K562 (cell line): Measurements from ENCODE around the gene KRTAP5-5. TPM values are rescaled to one million over a fixed set of nuclear protein-coding genes. Genes with fewer than 3 reads are reported as not detected.

ENCODE experiments used
- ATAC-seq: fragments of 200-7000 bp; cut with Tn5 transposase; 3 replicates; pipeline ENCODE4 v1.9.1; 2020; ENCODE audit warnings: moderate library complexity
- BruUV-seq: library from RNA; stranded (reverse); fragments of 400-500 nt; replicated peaks from 2 replicates; lab custom pipeline; 2021; lab: Mats Ljungman, UMichigan
- CTCF ChIA-PET: fragments of 300-600 bp; formaldehyde crosslinking; extraction: SDS; loops from one replicate; lab custom pipeline; 2021; ENCODE audit warnings: low intra/inter-chr PET ratio; lab: Yijun Ruan, JAX
- POLR2A ChIA-PET: fragments of 300-600, 350-650 bp; sonication (Branson Sonifier 250); formaldehyde crosslinking; extraction: SDS; loops from one replicate; lab custom pipeline; 2021; ENCODE audit warnings: antibody characterized with exemption, inconsistent platforms; lab: Yijun Ruan, JAX
- DNase-seq, 4 experiments: peaks; one replicate each; pipeline versions ENCODE4 v3.0.0 to v3.0.0-alpha.2; 2011 to 2018; ENCODE audit warnings: low spot score in 3 of 4, mixed read lengths in 3 of 4; ENCODE audit errors: extremely low read depth in 1 of 4
- FAIRE-seq: peaks from 2 replicates; lab custom pipeline; 2011; peaks lifted over from hg19 to GRCh38; lab: Jason Lieb, UNC
- H2AFZ ChIP-seq: 2 replicates; pipeline ENCODE4 v1.6.0; 2011; ENCODE audit warnings: low read depth, low read length, control low read depth, inconsistent platforms
- H3K27ac ChIP-seq: fragments of 200-600 bp; 3 replicates; pipeline ENCODE4 v1.8.0; 2011; ENCODE audit warnings: low read depth, mild to moderate bottlenecking, control low read depth, inconsistent platforms, low read length, moderate library complexity, mixed read lengths; ENCODE audit errors: extremely low read depth
- H3K27me3 ChIP-seq, 2 experiments: fragments of 300-600 bp in 1 of 2; 2 replicates in 1 of 2; 3 replicates in 1 of 2; pipeline versions ENCODE4 v1.6.0 to v1.8.0; 2011; ENCODE audit warnings: inconsistent platforms in 2 of 2, low read length in 2 of 2, mild to moderate bottlenecking in 1 of 2, mixed read lengths in 1 of 2, moderate library complexity in 1 of 2; ENCODE audit not compliant: control insufficient read depth in 2 of 2, insufficient read depth in 2 of 2
- H3K36me3 ChIP-seq: fragments of 300-600 bp; 3 replicates; pipeline ENCODE4 v1.8.0; 2011; ENCODE audit warnings: mild to moderate bottlenecking, low read length, inconsistent platforms; ENCODE audit not compliant: control insufficient read depth, insufficient read depth
- H3K4me1 ChIP-seq, 2 experiments: fragments of 200-600 bp in 1 of 2; replicated peaks in 1 of 2; 2 replicates in 1 of 2; 3 replicates in 1 of 2; pipeline versions ENCODE4 v1.5.1 to v1.8.0; 2011; ENCODE audit warnings: inconsistent platforms in 2 of 2, low read length in 2 of 2, mild to moderate bottlenecking in 1 of 2, mixed read lengths in 1 of 2, moderate library complexity in 1 of 2; ENCODE audit not compliant: control insufficient read depth in 2 of 2, insufficient read depth in 2 of 2
- H3K4me2 ChIP-seq: 2 replicates; pipeline ENCODE4 v1.6.1; 2011; ENCODE audit warnings: low read length, control low read depth, inconsistent platforms, mixed read lengths; ENCODE audit not compliant: insufficient read depth
- H3K4me3 ChIP-seq: fragments of 200-600 bp; sonication (generic), shearing (Covaris generic); 2 replicates; pipeline ENCODE4 v1.5.1; 2016; ENCODE audit warnings: control low read depth, inconsistent platforms
- H3K79me2 ChIP-seq: fragments of 200-600 bp; 3 replicates; pipeline ENCODE4 v1.8.0; 2011; ENCODE audit warnings: low read length, inconsistent platforms; ENCODE audit not compliant: control insufficient read depth, insufficient read depth
- H3K9ac ChIP-seq, 2 experiments: 2 replicates each; pipeline versions ENCODE4 v1.6.0 to v1.6.1; 2011; ENCODE audit warnings: low read depth in 2 of 2, low read length in 2 of 2, control low read depth in 1 of 2, inconsistent platforms in 1 of 2, mild to moderate bottlenecking in 1 of 2, mixed read lengths in 1 of 2; ENCODE audit not compliant: insufficient read depth in 1 of 2
- H3K9me1 ChIP-seq: one replicate; pipeline ENCODE4 v1.6.0; 2011; ENCODE audit warnings: inconsistent platforms, mild to moderate bottlenecking, low read length, moderate library complexity; ENCODE audit not compliant: control insufficient read depth, insufficient read depth
- H3K9me3 ChIP-seq: replicated peaks from 2 replicates; pipeline ENCODE4 v1.5.1; 2011; ENCODE audit warnings: low read depth, low read length, inconsistent platforms; ENCODE audit not compliant: control insufficient read depth, insufficient read depth
- H4K20me1 ChIP-seq: replicated peaks from 2 replicates; pipeline ENCODE4 v1.6.1; 2011; ENCODE audit warnings: low read length, inconsistent platforms, mixed read lengths; ENCODE audit not compliant: control insufficient read depth, insufficient read depth
- CAMTA2 ChIP-seq: fragments of 250-450 bp; sonication (Bioruptor Pico); conservative IDR thresholded peaks from 2 replicates; pipeline ENCODE4 v1.5.1; 2022
- E2F6 ChIP-seq, 2 experiments: IDR thresholded peaks; 2 replicates each; pipeline ENCODE4 v1.6.1; 2011; ENCODE audit warnings: borderline replicate concordance in 1 of 2, control low read depth in 1 of 2, low read depth in 1 of 2, low read length in 1 of 2, mild to moderate bottlenecking in 1 of 2, mixed read lengths in 1 of 2, moderate library complexity in 1 of 2; ENCODE audit not compliant: insufficient read depth in 1 of 2, insufficient read length in 1 of 2, poor library complexity in 1 of 2, severe bottlenecking in 1 of 2; ENCODE audit errors: extremely low read depth in 1 of 2
- ETS2 ChIP-seq: IDR thresholded peaks from 2 replicates; pipeline ENCODE4 v1.6.1; 2016; ENCODE audit warnings: borderline replicate concordance, missing genetic modification characterization, mild to moderate bottlenecking, moderate library complexity, missing compliant biosample characterization; ENCODE audit not compliant: poor library complexity, severe bottlenecking
- ETV1 ChIP-seq: fragments of 450-650 bp; conservative IDR thresholded peaks from 2 replicates; pipeline ENCODE4 v1.6.1; 2016; ENCODE audit warnings: missing genetic modification characterization, control low read depth, low read depth, missing compliant biosample characterization
- FOXO4 ChIP-seq: fragments of 450-650 bp; formaldehyde crosslinking; IDR thresholded peaks from 2 replicates; pipeline ENCODE4 v1.4.0; 2020; ENCODE audit warnings: mild to moderate bottlenecking, moderate library complexity
- NR3C1 ChIP-seq: sonication (generic); formaldehyde crosslinking; IDR thresholded peaks from 2 replicates; pipeline ENCODE4 v1.8.1; 2022; ENCODE audit warnings: missing genetic modification reagents
- PHB ChIP-seq: fragments of 250-450 bp; sonication (Bioruptor Pico); IDR thresholded peaks from 2 replicates; pipeline ENCODE4 v1.5.0; 2021
- PML ChIP-seq: IDR thresholded peaks from 2 replicates; pipeline ENCODE4 v1.6.1; 2012; ENCODE audit warnings: low read length, inconsistent platforms
- SRF ChIP-seq, 2 experiments: fragments of 250-450, 450-650 bp in 1 of 2; sonication (Bioruptor Pico) in 1 of 2; sonication (generic) in 1 of 2; formaldehyde crosslinking; IDR thresholded peaks; 2 replicates each; pipeline versions ENCODE4 v1.5.0 to v1.5.1; 2020 to 2022; ENCODE audit warnings: mild to moderate bottlenecking in 1 of 2, missing genetic modification reagents in 1 of 2
- ZEB2 ChIP-seq: fragments of 450-650 bp; IDR thresholded peaks from 2 replicates; pipeline ENCODE4 v1.6.1; 2016
- ZNF239 ChIP-seq: fragments of 250-450 bp; sonication (Bioruptor Pico); IDR thresholded peaks from 2 replicates; pipeline ENCODE4 v1.4.0; 2020; ENCODE audit warnings: mild to moderate bottlenecking
- ZNF780A ChIP-seq: fragments of 250-450 bp; sonication (Bioruptor Pico); IDR thresholded peaks from 2 replicates; pipeline ENCODE4 v1.5.0; 2021; ENCODE audit warnings: mild to moderate bottlenecking
- WGBS: fragments of 100-300 bp; shearing (Covaris generic); methylation state at CpG from one replicate; pipeline ENCODE4 v1.1.6; 2016; ENCODE audit warnings: low coverage, mixed read lengths; ENCODE audit not compliant: insufficient coverage; ENCODE audit errors: missing lambda C conversion rate; 5-methylcytosine and 5-hydroxymethylcytosine counted together
- in situ Hi-C: fragments of 300-500 bp; cut with MboI; formaldehyde crosslinking; loops from 4 replicates; pipeline ENCODE4 v1.15.0; 2018; ENCODE audit warnings: inconsistent platforms, mixed read lengths
- intact Hi-C: fragments of 100-400 bp; cut with micrococcal nuclease; formaldehyde crosslinking; loops from 2 replicates; pipeline ENCODE4 v1.14.2; 2022
- polyA plus RNA-seq, 8 experiments: library from polyadenylated mRNA; depleted of rRNA in 4 of 8; stranded (reverse) in 5 of 8; unstranded in 3 of 8; fragments of >200 nt; fragmentation: Nextera tagmentation in 2 of 8; fragmentation: Illumina TruSeq in 1 of 8; extraction: Ambion mirVana in 2 of 8; extraction: Trizol in 1 of 8; gene quantifications; 2 replicates each; pipeline versions ENCODE4 v1.2.1 to v1.2.3, GENCODE V29; 2011 to 2014; ENCODE audit warnings: inconsistent platforms in 1 of 8, missing spikeins in 1 of 8
- total RNA-seq, 7 experiments: library from RNA; depleted of rRNA in 6 of 7; stranded (reverse); fragments of >200 nt in 6 of 7; fragmentation: Illumina TruSeq in 2 of 7; extraction: Trizol in 2 of 7; gene quantifications; 2 replicates each; pipeline versions ENCODE4 v1.2.1 to v1.2.3, GENCODE V29; 2011 to 2021; ENCODE audit warnings: low replicate concordance in 1 of 7
- TF ChIP-seq, protein P1 (sequence below): fragments of 250-450 bp; sonication (Bioruptor Pico); IDR thresholded peaks from 2 replicates; pipeline ENCODE4 v1.8.0; 2022; ENCODE audit warnings: inconsistent platforms

The KRTAP5-5 gene
- total and polyA plus RNA-seq, 9 of the 15 experiments (the other 6 are each of a cell fraction or from before 2014, with no cell fraction given): not detected

DNA sequence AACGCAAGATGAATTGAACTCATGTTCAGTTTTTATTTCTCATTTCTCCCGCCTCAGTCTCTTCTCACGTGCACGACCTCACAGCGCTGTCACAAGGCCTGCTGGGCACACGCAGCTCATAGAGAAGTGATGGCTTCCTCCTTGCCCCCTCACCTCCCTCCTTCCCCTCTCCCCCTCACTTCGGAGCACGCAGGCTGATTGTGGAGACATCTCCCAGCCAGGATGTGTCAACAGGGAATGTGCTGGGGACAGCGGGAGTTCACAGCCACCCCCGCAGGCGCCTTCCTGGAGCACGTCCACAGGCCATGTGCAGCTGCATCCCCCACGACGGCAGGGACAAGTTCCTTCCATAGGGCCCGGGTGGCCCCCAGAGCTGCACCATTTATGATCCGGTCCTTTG lies 38.3 kb downstream of the KRTAP5-5 start (continued):
- TF ChIP-seq FOXO4 (CRISPR knock-in tag) (no peak), ZNF239 (CRISPR knock-in tag) (no peak), ETV1 (no peak), E2F6 (IDR thresholded peaks at IDR 0.05; ENCODE audit: borderline replicate concordance in 1 of 2, extremely low read depth in 1 of 2, insufficient read depth in 1 of 2, insufficient read length in 1 of 2, low read depth in 1 of 2, low read length in 1 of 2, poor library complexity in 1 of 2, severe bottlenecking in 1 of 2) (peak in 1 of 2 experiments; percentile 3)

GRCh38 chr11:1668911-1669473 lies 39.4 kb downstream of the KRTAP5-5 start:
- CTCF ChIA-PET: no interaction called here
- H3K9me1 ChIP-seq: peaks cover 2% of the 10 kb centered on the region

More at GRCh38 chr11:1668911-1669473, 39.4 kb downstream of the KRTAP5-5 start:
- Histone ChIP-seq H2AFZ (no peak overlapping the region), H3K4me1 (no peaks in the 10 kb centered on the region), H4K20me1 (0 out of 2 replicates have a peak, but pooled peaks cover 9% of the 10 kb centered on the region), H3K79me2 (no peaks in the 10 kb centered on the region), H3K9me3 (no peaks in the 10 kb centered on the region), H3K9ac (no peak overlapping the region), H3K4me2 (no peak overlapping the region), H3K4me3 (no peak overlapping the region), H3K27me3 (peaks cover 34 to 43% of the 10 kb centered on the region in 2 experiments), H3K36me3 (no peaks in the 10 kb centered on the region), H3K27ac (no peak overlapping the region)
- DNase-seq (no peak), FAIRE-seq (no peak)
- in situ Hi-C loops: no loop called here
- 0% methylated on average over 12 of the region's 13 CpGs for WGBS
- no TSS peak for BruUV-seq
- POLR2A ChIA-PET: no interaction called here
- TF ChIP-seq ZNF780A (CRISPR knock-in tag) (no peak), ZEB2 (no peak), ETS2 (tag) (no peak), NR3C1 (no peak), SRF (CRISPR knock-in tag; IDR thresholded peaks at IDR 0.05) (no peak), CAMTA2 (CRISPR knock-in tag) (no peak), PHB (CRISPR knock-in tag) (no peak), PML (no peak)
- TF ChIP-seq, protein P1, sequence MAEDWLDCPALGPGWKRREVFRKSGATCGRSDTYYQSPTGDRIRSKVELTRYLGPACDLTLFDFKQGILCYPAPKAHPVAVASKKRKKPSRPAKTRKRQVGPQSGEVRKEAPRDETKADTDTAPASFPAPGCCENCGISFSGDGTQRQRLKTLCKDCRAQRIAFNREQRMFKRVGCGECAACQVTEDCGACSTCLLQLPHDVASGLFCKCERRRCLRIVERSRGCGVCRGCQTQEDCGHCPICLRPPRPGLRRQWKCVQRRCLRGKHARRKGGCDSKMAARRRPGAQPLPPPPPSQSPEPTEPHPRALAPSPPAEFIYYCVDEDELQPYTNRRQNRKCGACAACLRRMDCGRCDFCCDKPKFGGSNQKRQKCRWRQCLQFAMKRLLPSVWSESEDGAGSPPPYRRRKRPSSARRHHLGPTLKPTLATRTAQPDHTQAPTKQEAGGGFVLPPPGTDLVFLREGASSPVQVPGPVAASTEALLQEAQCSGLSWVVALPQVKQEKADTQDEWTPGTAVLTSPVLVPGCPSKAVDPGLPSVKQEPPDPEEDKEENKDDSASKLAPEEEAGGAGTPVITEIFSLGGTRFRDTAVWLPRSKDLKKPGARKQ (CRISPR knock-in tag): no peak
- TF ChIP-seq, all 486 proteins: peak for 0
- intact Hi-C loops: no loop called here
- ATAC-seq: no peak
